Medulla oblongata (tissue), 1 donor: ENCODE results near the gene PTGIS.

Experiments used
- DNase-seq: peaks from one replicate; pipeline ENCODE4 v3.0.0-alpha.2; 2015; ENCODE audit errors: extremely low spot score

Gene PTGIS

DNA sequence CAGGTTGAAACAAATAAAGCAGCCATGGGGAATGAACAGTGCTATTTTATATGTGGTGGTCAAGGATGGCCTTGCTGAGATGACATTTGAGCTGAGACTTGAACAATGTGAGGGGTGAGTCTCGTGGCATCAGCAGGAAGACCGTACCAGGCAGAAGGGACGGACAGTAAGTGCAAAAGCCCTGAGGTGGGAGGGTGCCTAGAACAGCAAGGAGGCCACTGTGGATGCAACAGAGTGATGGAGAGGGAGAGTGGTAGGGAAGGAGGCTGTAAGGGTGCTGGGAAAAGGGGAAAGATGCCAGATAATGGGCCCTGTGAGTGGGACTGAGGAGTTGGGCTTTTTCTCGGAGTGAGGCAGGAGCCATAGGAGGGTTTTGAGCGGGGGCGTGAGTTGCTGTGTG, 97.0 kb downstream of the PTGIS start:
- no peak for DNase-seq

DNA sequence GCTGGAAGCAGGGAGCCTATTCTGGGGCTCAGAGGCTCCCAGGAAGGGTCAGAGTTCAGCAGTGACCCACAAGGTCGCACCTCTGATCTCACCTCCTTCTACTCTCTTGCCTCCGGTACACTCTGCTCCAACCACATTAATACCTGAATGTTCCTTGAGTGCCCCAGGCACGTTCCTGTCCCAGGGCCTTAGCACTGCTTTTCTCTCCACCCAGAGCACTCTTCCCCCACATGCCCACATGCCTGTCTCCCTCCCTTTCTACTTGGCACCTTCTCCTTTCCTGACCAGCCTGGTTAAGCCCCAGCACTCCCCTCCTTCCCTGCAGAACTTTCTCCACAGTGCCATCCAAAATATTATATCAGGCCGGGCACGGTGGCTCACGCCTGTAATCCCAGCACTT, 98.9 kb downstream of the PTGIS start:
- no peak for DNase-seq

DNA sequence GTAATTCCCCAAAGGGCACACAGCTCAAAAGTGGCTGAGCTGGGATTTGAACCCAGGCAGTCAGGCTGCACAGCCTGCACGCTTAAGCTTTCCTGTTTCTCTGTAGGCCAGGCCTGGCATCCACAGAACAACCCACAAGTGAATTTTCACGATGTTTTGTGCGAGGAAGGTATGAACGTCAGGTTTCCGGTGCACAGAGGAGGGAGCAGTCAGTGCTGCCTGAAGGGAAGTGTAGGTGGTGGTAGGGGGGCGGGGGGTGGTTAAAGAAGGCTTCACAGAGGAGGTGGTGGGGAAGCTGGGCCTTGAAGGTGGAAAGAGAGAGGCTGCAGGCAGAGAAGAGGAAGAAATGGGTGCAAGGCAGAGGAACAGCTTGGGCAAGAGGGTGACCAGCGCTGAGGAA, 99.5 kb downstream of the PTGIS start:
- DNase-seq = no peak

DNA sequence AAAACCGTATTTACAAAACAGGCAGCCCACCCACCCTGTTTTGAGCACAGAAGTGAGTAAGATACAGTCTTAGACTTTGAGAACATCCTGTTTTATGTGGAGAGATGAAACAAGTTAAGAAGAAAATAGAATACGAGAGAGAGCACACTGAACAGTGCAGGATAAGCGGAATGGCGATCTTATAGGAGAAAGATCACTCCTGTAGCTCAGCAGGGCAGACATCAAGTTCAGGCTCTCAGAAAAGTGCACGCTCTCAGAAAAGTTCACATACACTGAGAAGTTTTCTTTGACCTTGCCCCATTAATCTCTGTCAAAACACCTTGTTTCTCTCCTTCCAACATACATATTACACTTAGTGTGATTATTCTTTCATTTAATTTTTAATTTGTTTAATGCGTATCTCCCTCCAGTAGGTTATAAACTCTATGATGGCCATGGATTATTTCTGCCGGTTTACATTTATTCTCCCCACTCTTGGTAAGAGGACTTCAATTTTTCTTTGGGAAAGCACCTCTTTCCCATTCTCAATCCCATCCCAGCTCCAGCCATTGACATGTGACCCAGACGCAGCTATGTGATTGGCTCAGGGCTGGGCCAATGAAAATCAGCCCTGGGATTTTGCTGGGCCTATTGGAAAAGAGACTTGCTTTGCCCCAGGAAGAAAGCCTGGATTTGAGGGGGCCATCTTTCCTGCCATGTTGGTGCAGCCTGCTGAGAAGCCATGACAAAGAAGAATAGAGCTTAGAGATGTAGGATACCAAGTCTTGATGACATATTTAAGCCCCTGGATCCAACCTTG, 101.6 kb downstream of the PTGIS start:
- no peak for DNase-seq

GRCh38 chr20:49464556-49464955, 103.4 kb downstream of the PTGIS start:
- DNase-seq = no peak

DNA sequence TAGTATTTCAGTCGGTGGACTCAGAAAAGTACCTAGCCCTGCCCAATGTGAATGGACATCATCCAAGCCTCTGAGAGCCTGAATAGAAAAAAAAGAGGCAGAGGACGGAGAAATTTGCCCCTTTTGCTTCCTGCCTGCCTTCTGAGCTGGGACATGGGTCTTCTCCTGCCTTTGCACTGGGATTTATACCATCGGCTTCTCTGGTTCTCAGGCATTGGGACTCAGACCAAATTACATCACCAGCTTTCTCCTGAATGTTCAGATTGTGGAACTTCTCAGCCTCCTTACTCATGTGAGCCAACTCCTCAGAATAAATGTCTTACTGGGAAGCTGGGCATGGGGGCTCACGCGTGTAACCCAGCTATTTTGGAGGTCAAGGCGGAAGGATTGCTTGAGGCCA, 105.3 kb downstream of the PTGIS start:
- DNase-seq = no peak

- DNase-seq = no peak
Observed at GRCh38 chr20:49461894-49462620, 105.9 kb downstream of the PTGIS start.

DNA sequence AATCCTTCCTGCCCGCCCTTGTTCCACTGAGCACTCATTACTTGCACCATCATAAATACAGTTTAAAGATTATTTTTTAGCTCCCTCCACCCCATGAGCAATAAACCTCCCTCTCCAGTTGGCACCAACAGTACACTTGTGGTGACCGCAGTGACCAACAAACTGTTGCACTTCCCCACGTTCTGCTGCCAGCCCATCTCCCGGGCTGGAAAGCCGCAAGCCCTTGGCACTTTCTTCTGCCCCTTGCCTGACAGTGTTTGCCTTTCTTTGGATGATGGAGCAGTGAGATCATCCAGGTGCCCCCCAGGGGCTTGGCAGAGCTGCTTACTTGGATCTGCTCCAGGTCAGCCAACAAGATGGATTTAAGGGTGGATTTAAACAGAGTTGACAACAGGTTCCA, 107.0 kb downstream of the PTGIS start:
- no peak for DNase-seq

DNA sequence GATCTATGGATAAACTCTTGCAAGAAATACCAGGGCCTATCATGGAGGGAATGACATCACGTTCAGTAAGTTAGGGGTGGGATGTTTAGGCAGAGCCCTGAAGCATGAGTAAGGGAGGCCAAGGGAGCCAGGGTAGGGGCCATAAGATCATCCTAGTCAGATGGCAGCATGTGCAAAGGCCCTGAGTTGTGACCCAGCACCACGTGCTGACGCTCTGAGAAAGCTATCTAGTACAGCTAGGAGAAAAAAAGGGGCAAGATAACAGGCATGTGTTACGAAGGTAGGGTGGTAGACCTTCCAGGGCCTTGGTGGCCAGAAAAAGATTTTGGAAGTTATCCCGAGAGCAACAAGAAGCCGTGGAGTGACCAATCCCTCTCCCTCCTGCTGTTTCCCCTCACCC, 107.8 kb downstream of the PTGIS start:
- DNase-seq = no peak

DNA sequence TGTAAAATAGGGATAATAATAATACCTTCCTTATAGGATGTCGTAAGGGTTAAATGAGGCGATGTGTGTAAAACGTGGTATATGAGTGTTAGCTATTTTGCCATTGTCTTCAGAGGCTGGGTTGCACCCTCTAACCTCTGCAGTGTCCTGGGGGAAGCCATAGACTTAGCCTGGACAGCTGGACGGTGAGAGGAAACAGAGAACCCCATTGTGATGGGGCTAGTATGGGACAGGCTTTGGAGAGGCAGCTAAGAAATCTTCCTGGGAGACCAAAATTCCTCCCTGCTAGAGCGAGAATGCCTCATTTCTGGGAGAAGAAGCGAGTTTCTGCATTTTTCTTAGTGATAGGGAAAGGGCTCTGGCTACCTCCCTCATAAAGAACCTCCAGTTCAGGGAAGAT, 108.3 kb downstream of the PTGIS start:
- DNase-seq = no peak

DNA sequence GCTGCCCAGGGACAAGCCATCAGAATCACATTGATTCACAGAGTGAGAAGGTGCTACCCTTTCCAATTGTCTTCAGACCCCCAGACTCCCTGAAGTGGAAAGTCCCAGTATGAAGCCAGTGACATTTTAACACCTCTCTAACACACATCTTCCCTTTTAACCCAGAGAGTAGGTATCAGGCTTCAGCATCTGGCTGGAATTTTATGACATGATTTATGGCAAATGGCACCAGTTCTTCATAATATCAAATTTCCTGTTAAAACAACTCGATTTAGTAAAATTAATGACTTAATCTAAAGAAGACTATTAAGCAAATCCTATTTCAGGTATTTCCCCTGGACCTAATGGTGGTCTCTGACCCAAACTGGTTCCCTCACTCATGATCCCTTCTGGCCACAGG, 110.5 kb downstream of the PTGIS start:
- no peak for DNase-seq

DNA sequence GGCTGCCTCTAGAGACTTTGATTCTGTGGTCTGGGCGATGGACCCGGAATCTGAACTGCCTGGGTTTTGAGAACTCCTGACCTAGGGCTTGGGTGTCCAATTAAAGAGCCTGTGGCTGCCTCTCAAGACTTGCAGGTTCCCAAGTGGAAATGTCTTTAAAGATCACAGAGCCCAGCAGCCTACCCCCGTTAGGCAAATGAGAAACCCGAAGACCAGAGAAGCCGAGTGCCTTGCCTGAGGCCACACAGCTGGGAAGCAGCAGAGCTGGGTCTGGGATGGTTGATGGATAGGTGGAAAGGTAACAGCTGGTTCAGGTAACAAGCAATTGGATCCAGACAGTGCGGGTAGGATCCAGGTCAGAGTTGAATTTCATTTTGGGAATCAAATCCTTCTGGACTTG, 111.3 kb downstream of the PTGIS start:
- no peak for DNase-seq

DNA sequence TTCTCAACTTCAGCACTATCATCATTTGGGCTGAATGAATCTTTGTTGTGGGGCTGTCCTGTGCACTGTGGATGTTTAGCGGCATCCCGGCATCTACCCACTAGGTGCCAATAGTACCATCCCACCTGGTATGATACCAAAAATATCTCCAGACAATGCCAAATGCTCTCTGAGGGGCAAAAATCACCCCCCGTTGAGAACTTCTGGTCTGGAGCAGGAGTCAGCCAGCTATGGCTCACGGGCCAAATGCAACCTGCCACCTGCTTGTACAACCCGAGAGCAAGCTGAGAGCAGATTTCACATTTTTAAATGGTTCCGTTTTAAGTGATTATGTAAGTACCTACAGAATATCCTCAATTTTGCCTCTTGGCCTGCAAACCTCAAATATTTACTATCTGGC, 112.2 kb downstream of the PTGIS start:
- no peak for DNase-seq
